T-cell (primary cell): ENCODE measurements around the gene FAM185A. TPM values are rescaled to one million over a fixed set of nuclear protein-coding genes. Genes with fewer than 3 reads are reported as not detected.
"Not testable (repeated sequence)": the region's sequence is repeated elsewhere in the genome, so short reads cannot be mapped to it uniquely, and the experiment has no call there.

ENCODE experiments used
- ATAC-seq, 4 experiments: fragments of 200-7000 bp in 3 of 4; fragments of 150-1000 bp in 1 of 4; cut with Tn5 transposase; replicated peaks in 1 of 4; 1 replicate in 3 of 4; 2 replicates in 1 of 4; pipeline ENCODE4 v1.10.0; 2021; ENCODE audit warnings: moderate library complexity in 3 of 4, mild to moderate bottlenecking in 2 of 4, moderate number of reproducible peaks in 1 of 4
- CTCF ChIA-PET, 2 donors: fragments of 300-600 bp; sonication (Branson Sonifier 250); formaldehyde crosslinking; loops; one replicate each; lab custom pipeline; 2022; ENCODE audit warnings: antibody characterized with exemption in 2 of 2; lab: Charles Lee
- POLR2A ChIA-PET, 2 donors: fragments of 300-600 bp; sonication (Branson Sonifier 250); formaldehyde crosslinking; loops; one replicate each; lab custom pipeline; 2022; ENCODE audit warnings: antibody characterized with exemption in 2 of 2; lab: Charles Lee
- DNase-seq, 35 experiments: peaks; one replicate each; pipeline versions ENCODE4 v3.0.0 to v3.0.0-alpha.2; 2013 to 2023
- H3K27ac ChIP-seq: one replicate; pipeline ENCODE4 v1.5.1; 2013; ENCODE audit warnings: low read length
- H3K27me3 ChIP-seq, 2 experiments: replicated peaks in 1 of 2; 1 replicate in 1 of 2; 2 replicates in 1 of 2; pipeline versions ENCODE4 v1.6.1 to v1.7.0; 2013; ENCODE audit warnings: low read length in 1 of 2, mixed read lengths in 1 of 2; ENCODE audit not compliant: control insufficient read depth in 2 of 2, insufficient read depth in 2 of 2; ENCODE audit errors: extremely low read depth in 1 of 2
- H3K36me3 ChIP-seq, 2 donors: 1 replicate in 1 of 2; 2 replicates in 1 of 2; pipeline versions ENCODE4 v1.6.1 to v1.7.0; 2013; ENCODE audit warnings: low read length in 1 of 2; ENCODE audit not compliant: control insufficient read depth in 2 of 2, insufficient read depth in 1 of 2; ENCODE audit errors: extremely low read depth in 1 of 2
- H3K4me1 ChIP-seq, 2 experiments: 1 replicate in 1 of 2; 2 replicates in 1 of 2; pipeline versions ENCODE4 v1.6.1 to v1.7.0; 2013; ENCODE audit warnings: low read length in 2 of 2, mixed read lengths in 1 of 2; ENCODE audit not compliant: insufficient read depth in 2 of 2, control insufficient read depth in 1 of 2; ENCODE audit errors: extremely low read depth in 1 of 2
- H3K4me3 ChIP-seq, 2 donors: 1 replicate in 1 of 2; 2 replicates in 1 of 2; pipeline versions ENCODE4 v1.5.1 to v1.7.0; 2013; ENCODE audit warnings: mild to moderate bottlenecking in 2 of 2, low read length in 1 of 2, moderate library complexity in 1 of 2; ENCODE audit not compliant: control insufficient read depth in 1 of 2; ENCODE audit errors: extremely low read depth in 1 of 2
- H3K9me3 ChIP-seq: 2 replicates; pipeline ENCODE4 v1.7.0; 2013
- H3K27ac Mint-ChIP-seq, 2 donors: one replicate each; pipeline ENCODE4 v1.8.0; 2020 to 2021; ENCODE audit warnings: mild to moderate bottlenecking in 2 of 2, mixed read lengths in 2 of 2
- H3K27me3 Mint-ChIP-seq, 2 donors: one replicate each; pipeline ENCODE4 v1.8.0; 2021 to 2022; ENCODE audit warnings: mixed read lengths in 2 of 2
- H3K36me3 Mint-ChIP-seq: one replicate; pipeline ENCODE4 v1.8.0; 2021; ENCODE audit warnings: mixed read lengths
- H3K4me1 Mint-ChIP-seq, 3 donors: one replicate each; pipeline ENCODE4 v1.8.0; 2020 to 2022; ENCODE audit warnings: mixed read lengths in 3 of 3, mild to moderate bottlenecking in 1 of 3
- H3K4me3 Mint-ChIP-seq, 3 donors: one replicate each; pipeline ENCODE4 v1.8.0; 2020 to 2022; ENCODE audit warnings: mild to moderate bottlenecking in 3 of 3, mixed read lengths in 3 of 3, moderate library complexity in 3 of 3
- H3K9me3 Mint-ChIP-seq, 3 donors: one replicate each; pipeline ENCODE4 v1.8.0; 2020 to 2022; ENCODE audit warnings: mixed read lengths in 3 of 3
- WGBS: methylation state at CpG from one replicate; pipeline ENCODE4 v1.1.5; 2013; ENCODE audit warnings: missing lambda C conversion rate; ENCODE audit not compliant: insufficient coverage; 5-methylcytosine and 5-hydroxymethylcytosine counted together
- total RNA-seq, 35 experiments: library from RNA in 6 of 35; stranded (reverse) in 6 of 35; fragments of 120-200 nt in 1 of 35; gene quantifications; one replicate each; pipeline versions ENCODE4 v1.2.1 to v1.2.4 and lab custom pipeline; 2013 to 2026

Gene FAM185A
- 10 to 100 TPM in 2 of 5 donors, 1 to 10 TPM in 3; 6.4 to 15.7 (median 8.7) TPM for total RNA-seq
- total RNA-seq (2013), result 8.1 TPM
- total RNA-seq (lab: John Stamatoyannopoulos, UW), result 2.4 to 9.8 (median 5.8) reads per million in 29 experiments

- Mint-ChIP-seq H3K27ac (peak within 1 kb of the TSS; percentile 76 to 93), H3K4me3 (peak within 1 kb of the TSS; percentile 70 to 86 (median 85)), H3K4me1 (peaks cover 14 to 16% (median 15%) of the 10 kb centered on the region in 3 donors)
- POLR2A ChIA-PET, H3K36me3 ChIP-seq, H3K36me3 Mint-ChIP-seq, H3K27me3 Mint-ChIP-seq, H3K27me3 ChIP-seq, H3K9me3 Mint-ChIP-seq, H3K9me3 ChIP-seq, H3K4me1 ChIP-seq: not testable (repeated sequence)
- peak; percentile 84 to 99 (median 96) for DNase-seq
- CTCF ChIA-PET, result interaction anchor here (0.5 to 1.4 kb wide), 6 partner anchors 9 to 326 kb away, joined by 3 to 20 read pairs (median 7); partner anchors contain the start of genes ARMC10 (in 1 of the 2) and FBXL13 (in 1 of the 2)
- peak within 1 kb of the TSS; percentile 10 for H3K27ac ChIP-seq
- peak within 1 kb of the TSS; percentile 72 to 83 for H3K4me3 ChIP-seq
- peak; percentile 98 to 100 (median 100) for ATAC-seq
- WGBS, result 0% methylated on average over 25 of the region's 47 CpGs
Measured at GRCh38 chr7:102748605-102749444, at the start of gene FAM185A. TSS of gene FAM185A (plus strand) at chr7:102748999. CDS start at chr7:102749208, 209 bp downstream.

- H3K4me3 Mint-ChIP-seq, H3K4me3 ChIP-seq, H3K9me3 ChIP-seq, H3K36me3 Mint-ChIP-seq, H3K27ac ChIP-seq, CTCF ChIA-PET, POLR2A ChIA-PET, H3K36me3 ChIP-seq, H3K27me3 Mint-ChIP-seq, H3K9me3 Mint-ChIP-seq, H3K4me1 ChIP-seq, H3K27me3 ChIP-seq: not testable (repeated sequence)
- ATAC-seq (peak; percentile 58 to 79 (median 72)), DNase-seq (peak in 10 of 35 experiments; percentile 0 to 20 (median 2))
- Mint-ChIP-seq H3K4me1 (peaks cover 7 to 11% (median 8%) of the 10 kb centered on the region in 3 donors), H3K27ac (peak overlapping the region in 1 of 2 donors; percentile 1)
- 17% methylated on average over 1 of the region's 5 CpGs for WGBS
Measured at GRCh38 chr7:102713011-102713690, 35.6 kb upstream of the FAM185A start.

- DNase-seq, CTCF ChIA-PET, H3K27me3 Mint-ChIP-seq, H3K9me3 ChIP-seq, H3K9me3 Mint-ChIP-seq, H3K4me3 ChIP-seq, H3K27me3 ChIP-seq, H3K27ac ChIP-seq, H3K4me1 ChIP-seq, POLR2A ChIA-PET, H3K27ac Mint-ChIP-seq, H3K36me3 ChIP-seq, H3K4me3 Mint-ChIP-seq, H3K36me3 Mint-ChIP-seq: not testable (repeated sequence)
- WGBS, result no CpG with 5 or more reads among the region's 1 CpG
- peak; percentile 31 to 49 (median 32) for ATAC-seq
- peaks cover 7 to 11% (median 8%) of the 10 kb centered on the region in 3 donors for H3K4me1 Mint-ChIP-seq
Measured at GRCh38 chr7:102713691-102714080, 35.1 kb upstream of the FAM185A start.

GRCh38 chr7:102714774-102715522 lies 33.9 kb upstream of the FAM185A start:
- H3K9me3 ChIP-seq, H3K4me1 ChIP-seq, H3K27ac Mint-ChIP-seq, H3K27ac ChIP-seq, H3K4me3 Mint-ChIP-seq, H3K36me3 ChIP-seq, H3K27me3 ChIP-seq, DNase-seq, POLR2A ChIA-PET, H3K9me3 Mint-ChIP-seq, CTCF ChIA-PET, H3K36me3 Mint-ChIP-seq, H3K27me3 Mint-ChIP-seq, ATAC-seq, H3K4me3 ChIP-seq: not testable (repeated sequence)
- peaks cover 7 to 11% (median 8%) of the 10 kb centered on the region in 3 donors for H3K4me1 Mint-ChIP-seq
- WGBS, result no CpG with 5 or more reads among the region's 6 CpGs

GRCh38 chr7:102715718-102716117 lies 33.1 kb upstream of the FAM185A start:
- POLR2A ChIA-PET, H3K36me3 Mint-ChIP-seq, CTCF ChIA-PET, H3K27me3 Mint-ChIP-seq, H3K27ac Mint-ChIP-seq, H3K9me3 Mint-ChIP-seq, H3K4me1 ChIP-seq, H3K4me3 Mint-ChIP-seq, H3K9me3 ChIP-seq, H3K27me3 ChIP-seq, H3K4me3 ChIP-seq, H3K36me3 ChIP-seq, H3K27ac ChIP-seq: not testable (repeated sequence)
- ATAC-seq, result peak in 3 of 4 experiments; percentile 37 to 80 (median 47)
- peak in 1 of 35 experiments; percentile 8 for DNase-seq
- no CpG with 5 or more reads among the region's 3 CpGs for WGBS
- H3K4me1 Mint-ChIP-seq, result peaks cover 7 to 11% (median 8%) of the 10 kb centered on the region in 3 donors

GRCh38 chr7:102718491-102718890 lies 30.3 kb upstream of the FAM185A start:
- POLR2A ChIA-PET, H3K9me3 Mint-ChIP-seq, ATAC-seq, H3K27me3 ChIP-seq, H3K4me1 ChIP-seq, DNase-seq, H3K36me3 ChIP-seq, H3K9me3 ChIP-seq, H3K27ac ChIP-seq, H3K27ac Mint-ChIP-seq, H3K36me3 Mint-ChIP-seq, H3K4me3 ChIP-seq, CTCF ChIA-PET, H3K4me3 Mint-ChIP-seq, H3K4me1 Mint-ChIP-seq: not testable (repeated sequence)
- peaks cover 4 to 10% of the 10 kb centered on the region in 2 donors for H3K27me3 Mint-ChIP-seq
